Kidney glomerular epithelial cell (primary cell): Measurements from ENCODE around the gene MCCD1.

Experiments used
- DNase-seq: peaks from one replicate; lab custom pipeline; 2025; lab: John Stamatoyannopoulos, UW

The MCCD1 gene

GRCh38 chr6:31513456-31514165 is 15.2 kb upstream of the MCCD1 start:
- DNase-seq: no peak

- no peak for DNase-seq
These were observed 6.9 kb upstream of the MCCD1 start for GRCh38 chr6:31521835-31522234.

GRCh38 chr6:31525553-31525931 is 3.2 kb upstream of the MCCD1 start:
- no peak for DNase-seq

- peak; percentile 29 for DNase-seq
These were observed 2.7 kb upstream of the MCCD1 start for GRCh38 chr6:31525932-31526591.

GRCh38 chr6:31528307-31528777 is 420 bp upstream of the MCCD1 start:
- no peak for DNase-seq

GRCh38 chr6:31529329-31530150 is 778 bp downstream of the MCCD1 start:
- no peak for DNase-seq

- no peak for DNase-seq
These were observed 1.9 kb downstream of the MCCD1 start for GRCh38 chr6:31530659-31531058.

- DNase-seq: no peak
These were observed 2.4 kb downstream of the MCCD1 start for GRCh38 chr6:31531162-31531561.

- DNase-seq: no peak
These were observed 3.2 kb downstream of the MCCD1 start for GRCh38 chr6:31531771-31532643.

- DNase-seq: no peak
These were observed 4.1 kb downstream of the MCCD1 start for GRCh38 chr6:31532644-31533454.

- no peak for DNase-seq
These were observed 4.7 kb downstream of the MCCD1 start for GRCh38 chr6:31533455-31533841.

GRCh38 chr6:31534011-31534410 is 5.2 kb downstream of the MCCD1 start:
- DNase-seq: no peak

GRCh38 chr6:31534521-31535040 is 5.8 kb downstream of the MCCD1 start:
- no peak for DNase-seq

- DNase-seq: no peak
These were observed 7.0 kb downstream of the MCCD1 start for GRCh38 chr6:31535538-31536324.

GRCh38 chr6:31538805-31539400 is 10.1 kb downstream of the MCCD1 start:
- DNase-seq: no peak

- no peak for DNase-seq
These were observed 11.9 kb downstream of the MCCD1 start for GRCh38 chr6:31540640-31541039.

GRCh38 chr6:31541059-31541657 is 12.4 kb downstream of the MCCD1 start:
- peak; percentile 77 for DNase-seq

GRCh38 chr6:31541658-31542521 is 13.1 kb downstream of the MCCD1 start, which contains the start of gene DDX39B:
Gene DDX39B, minus strand, starts transcription at chr6:31542003. Its CDS starts 1,471 bp downstream, at chr6:31540532.
- peak; percentile 96 for DNase-seq
